Measurements from ENCODE around the gene DYRK3.

DYRK3 gene

GRCh38 chr1:206654828-206655227 is 19.5 kb downstream of the DYRK3 start:
- no peak for DNase-seq
- in situ Hi-C loops (cut with HindIII; ENCODE audit: low pct_ligation_motif_present, low pct_unique_long_range_greater_than_20kb, low sequenced_read_pairs), result no loop called here

- in situ Hi-C loops (cut with HindIII; ENCODE audit: low pct_ligation_motif_present, low pct_unique_long_range_greater_than_20kb, low sequenced_read_pairs), result no loop called here
- no peak for DNase-seq
These were observed 20.1 kb downstream of the DYRK3 start for GRCh38 chr1:206655471-206655882.

GRCh38 chr1:206656936-206657335 is 21.6 kb downstream of the DYRK3 start:
- no peak for DNase-seq
- in situ Hi-C loops (cut with HindIII; ENCODE audit: low pct_ligation_motif_present, low pct_unique_long_range_greater_than_20kb, low sequenced_read_pairs), result no loop called here

GRCh38 chr1:206657751-206658150 is 22.4 kb downstream of the DYRK3 start:
- DNase-seq, result no peak
- in situ Hi-C loops (cut with HindIII; ENCODE audit: low pct_ligation_motif_present, low pct_unique_long_range_greater_than_20kb, low sequenced_read_pairs), result no loop called here

DNA sequence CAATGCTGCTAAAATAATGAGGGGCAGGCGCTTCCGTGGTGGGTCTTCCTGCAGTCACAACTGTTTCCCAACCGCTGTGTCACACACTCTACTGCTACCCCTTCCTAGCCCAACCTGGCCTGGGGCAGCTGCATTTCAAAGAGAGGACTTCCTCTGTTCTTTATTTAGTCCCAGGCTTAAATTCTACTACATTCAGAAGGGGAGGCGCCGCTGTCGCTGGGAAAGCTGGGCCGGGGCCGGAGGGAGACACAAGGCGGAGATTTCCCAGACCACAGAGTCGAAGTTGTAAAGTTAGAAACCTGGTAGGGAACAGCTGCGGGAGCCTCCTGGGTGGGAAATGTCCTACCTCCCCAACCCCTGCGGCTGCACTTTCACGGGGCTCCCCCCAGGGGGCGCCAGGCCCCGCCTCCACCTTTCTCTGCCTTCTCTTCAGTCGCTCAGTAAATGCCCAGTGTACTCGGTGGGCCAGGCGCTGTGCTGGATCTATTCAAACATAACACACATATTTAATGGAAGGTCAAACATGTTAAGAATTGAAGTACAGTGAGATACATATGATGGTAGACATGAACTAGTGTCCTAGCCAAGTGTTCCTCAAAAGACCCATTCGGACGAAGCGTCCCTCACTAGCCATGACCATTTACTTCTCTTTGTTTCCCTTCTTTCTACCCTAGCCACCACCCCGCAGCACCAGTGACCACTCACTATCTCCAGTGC is 23.1 kb downstream of the DYRK3 start:
- in situ Hi-C loops (cut with HindIII; ENCODE audit: low pct_ligation_motif_present, low pct_unique_long_range_greater_than_20kb, low sequenced_read_pairs), result no loop called here

DNA sequence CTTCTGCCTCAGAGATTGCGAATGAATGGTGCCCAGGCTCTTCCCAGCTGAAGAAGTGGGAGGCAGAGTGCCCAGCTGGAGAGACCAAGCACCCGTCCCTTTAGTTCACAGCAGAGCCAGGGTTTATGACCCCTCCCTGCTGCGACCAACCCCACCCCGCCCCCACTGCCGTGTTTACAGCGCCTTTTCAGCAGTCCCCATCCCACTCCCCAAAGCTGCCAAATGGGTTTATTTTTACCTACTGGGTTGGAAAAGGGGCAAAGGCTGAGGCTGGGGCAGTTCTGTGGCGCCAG is 23.6 kb downstream of the DYRK3 start:
- in situ Hi-C loops (cut with HindIII; ENCODE audit: low pct_ligation_motif_present, low pct_unique_long_range_greater_than_20kb, low sequenced_read_pairs), result no loop called here

More for the DNA sequence above, 23.1 kb downstream of the DYRK3 start:
- DNase-seq, result peak; percentile 22

GRCh38 chr1:206660136-206660535 is 24.8 kb downstream of the DYRK3 start:
- in situ Hi-C loops (cut with HindIII; ENCODE audit: low pct_ligation_motif_present, low pct_unique_long_range_greater_than_20kb, low sequenced_read_pairs), result no loop called here
- DNase-seq, result no peak

More for the DNA sequence above, 23.6 kb downstream of the DYRK3 start:
- no peak for DNase-seq

DNA sequence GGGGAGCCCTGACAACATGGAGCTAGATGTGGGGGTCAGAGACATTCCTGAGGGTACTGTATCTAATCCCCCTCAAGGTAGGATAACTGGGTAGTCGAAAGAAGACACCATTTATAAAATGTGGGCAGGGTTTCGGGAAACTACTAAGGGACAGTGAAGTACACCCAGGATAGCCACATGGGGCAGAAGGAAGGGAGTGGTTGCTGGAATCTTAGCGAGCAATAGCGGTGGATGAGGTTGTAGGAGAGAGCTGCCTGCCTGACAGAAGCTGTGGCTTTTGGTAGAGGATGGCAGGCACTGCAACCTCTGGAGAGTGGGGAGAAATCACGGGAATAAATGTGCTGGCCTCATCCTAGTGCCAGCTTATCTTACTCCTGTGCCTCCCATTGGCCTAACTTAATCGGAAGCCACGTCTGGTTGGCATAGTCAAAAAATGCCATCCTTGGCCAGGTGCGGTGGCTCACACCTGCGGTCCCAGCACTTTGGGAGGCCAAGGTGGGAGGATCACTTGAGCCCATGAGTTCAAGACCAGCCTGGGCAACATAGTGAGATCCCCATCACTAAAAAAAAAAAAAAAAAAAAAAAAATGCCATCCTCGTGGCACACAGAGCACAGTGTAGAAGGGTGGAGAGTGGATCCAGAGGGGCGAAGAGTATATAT is 26.0 kb downstream of the DYRK3 start:
- in situ Hi-C loops (cut with HindIII; ENCODE audit: low pct_ligation_motif_present, low pct_unique_long_range_greater_than_20kb, low sequenced_read_pairs), result no loop called here
- DNase-seq, result no peak

DNA sequence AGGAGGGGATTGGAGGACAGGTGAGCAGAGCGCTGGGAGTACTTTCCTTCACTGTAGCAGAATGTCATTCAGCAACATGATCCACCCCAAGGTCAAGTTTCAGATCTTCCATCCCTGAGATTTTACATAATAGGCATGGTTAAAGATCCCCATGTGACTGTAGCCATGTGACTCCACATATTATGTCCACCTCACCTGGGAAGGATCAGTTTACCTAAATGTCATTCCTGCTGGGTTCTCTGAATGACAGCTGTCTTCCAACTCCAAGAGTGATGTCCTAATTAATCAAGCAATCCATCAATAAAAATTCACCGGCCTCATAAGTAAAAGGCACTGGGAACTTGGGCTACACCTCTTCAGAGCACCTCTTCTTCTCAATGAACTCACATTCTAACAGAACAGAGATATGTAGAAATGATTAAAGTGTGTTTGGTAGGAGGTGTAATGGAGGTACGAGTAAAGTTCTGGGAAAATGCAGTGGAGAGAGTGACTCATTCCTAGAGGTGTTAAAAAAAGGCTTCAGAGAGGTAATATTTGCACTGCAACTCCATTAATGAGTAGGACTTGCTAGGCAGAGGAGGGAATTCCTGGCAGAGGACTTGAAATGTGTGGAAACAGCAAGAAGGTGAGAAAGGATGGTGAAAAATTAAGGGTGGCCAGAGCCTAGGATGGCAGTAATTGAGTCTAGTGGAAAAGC is 27.2 kb downstream of the DYRK3 start:
- no peak for DNase-seq
- in situ Hi-C loops (cut with HindIII; ENCODE audit: low pct_ligation_motif_present, low pct_unique_long_range_greater_than_20kb, low sequenced_read_pairs), result no loop called here

DNA sequence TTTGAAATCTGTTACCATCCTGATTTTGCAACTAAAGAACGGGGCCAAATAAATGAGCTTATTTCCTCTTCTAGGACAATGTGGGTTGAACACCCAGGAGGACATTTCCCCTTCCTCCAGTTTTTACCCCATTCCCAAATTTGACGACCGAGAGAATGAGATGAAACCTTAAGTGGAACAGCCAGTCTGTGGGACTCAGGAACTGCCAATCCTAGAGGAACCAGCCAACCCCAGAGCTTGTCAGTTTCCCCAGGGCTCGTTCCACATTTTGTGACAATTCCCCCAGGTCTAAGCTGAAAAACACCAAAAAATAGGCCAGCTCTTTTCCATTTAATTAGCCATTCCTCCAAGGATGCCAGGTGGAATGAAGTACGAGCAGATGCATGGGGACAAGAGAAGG is 28.0 kb downstream of the DYRK3 start:
- in situ Hi-C loops (cut with HindIII; ENCODE audit: low pct_ligation_motif_present, low pct_unique_long_range_greater_than_20kb, low sequenced_read_pairs), result no loop called here
- DNase-seq, result no peak

- peak; percentile 68 for DNase-seq
These were observed 28.7 kb downstream of the DYRK3 start for GRCh38 chr1:206663832-206664652.

DNA sequence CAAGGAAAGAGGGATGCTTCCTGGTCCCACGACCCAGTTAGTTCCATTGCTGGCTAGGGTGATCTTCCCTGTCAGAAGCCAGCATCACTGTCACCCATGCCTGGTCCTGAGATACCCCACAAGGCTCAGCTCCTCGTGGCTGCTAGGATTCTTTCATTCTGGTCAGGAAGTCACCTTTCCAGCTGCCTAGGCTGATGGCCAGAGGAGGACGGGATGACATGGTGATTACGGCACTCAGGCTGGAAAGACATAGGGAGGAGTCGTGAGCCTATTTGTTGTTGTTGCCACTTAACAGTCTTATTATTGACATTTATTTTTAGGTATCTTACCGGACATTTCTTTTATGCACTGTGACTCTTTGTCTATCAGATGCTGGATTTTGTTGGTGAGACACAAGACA is 29.4 kb downstream of the DYRK3 start:
- DNase-seq, result no peak
- in situ Hi-C loops (cut with HindIII; ENCODE audit: low pct_ligation_motif_present, low pct_unique_long_range_greater_than_20kb, low sequenced_read_pairs), result no loop called here

More at GRCh38 chr1:206663832-206664652, 28.7 kb downstream of the DYRK3 start:
- in situ Hi-C loops (cut with HindIII; ENCODE audit: low pct_ligation_motif_present, low pct_unique_long_range_greater_than_20kb, low sequenced_read_pairs), result no loop called here

DNA sequence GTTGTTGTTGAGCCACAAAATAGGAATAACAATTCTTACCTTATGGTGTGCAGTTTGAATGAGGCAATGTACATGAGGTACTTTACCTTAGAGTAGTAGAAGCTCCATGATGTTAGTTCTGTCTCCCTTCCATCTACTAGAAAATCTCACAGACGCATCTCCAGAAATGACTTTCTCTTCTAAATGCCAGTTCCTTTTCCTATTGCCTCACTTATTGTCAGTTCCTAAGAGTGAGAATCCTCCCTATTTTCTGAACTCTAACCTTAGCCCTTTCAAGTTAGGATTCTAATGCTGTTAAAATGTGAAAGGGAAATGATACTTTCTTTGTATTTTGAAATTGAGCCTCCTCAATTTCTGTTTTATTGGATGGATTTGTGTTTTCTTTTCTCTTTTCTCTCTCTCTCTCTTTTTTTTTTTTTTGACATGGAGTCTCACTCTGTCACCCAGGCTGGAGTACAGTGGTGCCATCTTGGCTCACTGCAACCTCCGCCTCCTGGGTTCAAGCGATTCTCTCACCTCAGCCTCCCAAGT is 30.8 kb downstream of the DYRK3 start:
- DNase-seq, result no peak
- in situ Hi-C loops (cut with HindIII; ENCODE audit: low pct_ligation_motif_present, low pct_unique_long_range_greater_than_20kb, low sequenced_read_pairs), result no loop called here

- in situ Hi-C loops (cut with HindIII; ENCODE audit: low pct_ligation_motif_present, low pct_unique_long_range_greater_than_20kb, low sequenced_read_pairs), result no loop called here
- DNase-seq, result no peak
These were observed 31.8 kb downstream of the DYRK3 start for GRCh38 chr1:206666954-206667665.

DNA sequence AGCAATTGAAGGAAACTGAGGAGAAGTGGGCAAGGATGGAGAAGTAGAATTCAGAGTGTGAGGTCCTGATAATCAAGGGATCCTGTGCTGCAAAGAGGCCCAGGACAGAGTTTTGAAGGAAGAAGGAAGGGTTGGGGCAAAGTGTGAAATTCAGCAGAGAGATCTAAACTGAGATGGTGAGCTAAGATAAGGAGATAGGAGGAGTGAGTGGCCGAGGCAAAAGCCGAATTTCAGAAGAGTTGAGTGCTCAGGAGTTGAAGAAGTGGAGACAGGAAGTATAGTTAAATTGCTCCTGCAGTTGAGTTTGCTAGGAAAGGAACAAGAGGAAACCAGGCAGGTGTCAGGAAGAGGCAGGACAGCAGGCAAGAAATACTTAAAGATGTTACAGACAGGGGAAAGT is 33.0 kb downstream of the DYRK3 start:
- no peak for DNase-seq
- in situ Hi-C loops (cut with HindIII; ENCODE audit: low pct_ligation_motif_present, low pct_unique_long_range_greater_than_20kb, low sequenced_read_pairs), result no loop called here

- no peak for DNase-seq
- in situ Hi-C loops (cut with HindIII; ENCODE audit: low pct_ligation_motif_present, low pct_unique_long_range_greater_than_20kb, low sequenced_read_pairs), result no loop called here
These were observed 33.6 kb downstream of the DYRK3 start for GRCh38 chr1:206668874-206669410.

GRCh38 chr1:206672011-206672688 is 36.8 kb downstream of the DYRK3 start:
- no peak for DNase-seq
- in situ Hi-C loops (cut with HindIII; ENCODE audit: low pct_ligation_motif_present, low pct_unique_long_range_greater_than_20kb, low sequenced_read_pairs), result no loop called here
